ENCODE data around the gene THADA.
A peak's percentile ranks its signal among the peaks of the same experiment; 100 is the strongest.
"Not testable (repeated sequence)": the region's sequence is repeated elsewhere in the genome, so short reads cannot be mapped to it uniquely, and the experiment has no call there.

THADA gene

GRCh38 chr2:43388371-43388770 is 207.5 kb downstream of the THADA start:
- H3K9me3 ChIP-seq (ENCODE audit: control insufficient read depth, low read length) = no peaks in the 10 kb centered on the region
- no peaks in the 10 kb centered on the region for H3K36me3 ChIP-seq (ENCODE audit: control insufficient read depth, insufficient read depth, low read length, severe bottlenecking)
- peaks cover 34% of the 10 kb centered on the region for H3K4me1 ChIP-seq (ENCODE audit: control insufficient read depth, insufficient read depth, low read length)
- no peaks in the 10 kb centered on the region for H3K27me3 ChIP-seq (replicated peaks; ENCODE audit: control insufficient read depth, insufficient read depth, low read length)
- H3K9ac ChIP-seq (ENCODE audit: low read length) = no peak overlapping the region
- DNase-seq (ENCODE audit: low read depth) = no peak
- H3K4me3 ChIP-seq (ENCODE audit: low read length) = no peak overlapping the region

DNA sequence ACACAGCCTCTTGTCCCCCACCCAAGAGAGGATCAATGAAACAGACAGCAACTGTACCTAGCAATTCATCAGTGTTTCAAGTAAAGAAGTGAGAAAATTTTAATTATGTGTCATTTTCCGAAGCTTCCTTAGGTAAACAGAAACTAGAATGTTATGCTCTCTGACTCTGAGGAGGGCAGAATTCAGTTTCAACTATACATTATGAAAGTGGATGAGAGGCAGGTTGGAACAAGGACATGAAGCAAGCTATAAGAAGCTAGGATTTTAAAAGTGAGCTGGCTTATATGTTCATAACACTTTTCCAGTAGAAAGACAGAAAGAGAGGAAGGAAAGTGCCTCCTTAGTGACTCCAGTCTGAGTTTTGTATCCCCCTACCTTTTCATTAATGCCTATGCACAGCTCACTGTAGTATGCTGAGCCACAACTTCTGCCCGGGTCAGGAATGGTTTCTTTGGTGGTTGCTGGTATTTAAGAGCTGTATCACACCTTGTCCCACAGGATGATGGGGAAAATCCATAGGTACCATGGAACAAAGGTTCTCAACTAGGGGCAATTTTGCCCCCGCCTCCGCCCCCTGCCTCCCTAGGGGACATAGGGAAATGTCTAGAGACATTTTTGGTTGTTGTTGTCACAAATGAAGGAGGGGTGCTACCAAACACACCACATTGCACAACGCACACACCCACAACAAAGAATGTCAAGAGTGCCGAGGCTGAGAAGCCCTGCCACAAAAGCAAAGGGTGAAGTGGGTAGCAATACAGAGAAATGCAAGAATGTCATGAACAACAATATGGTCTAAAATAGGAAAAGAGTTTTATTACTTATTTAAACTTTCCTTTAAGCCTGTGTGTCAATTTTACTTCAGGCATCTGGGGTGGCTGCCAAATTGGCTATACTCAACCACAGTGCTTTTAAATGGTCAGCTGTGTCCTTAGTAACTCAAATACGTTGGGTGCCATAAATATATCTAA is 208.5 kb downstream of the THADA start:
- Histone ChIP-seq H3K9me3 (ENCODE audit: control insufficient read depth, low read length) (no peaks in the 10 kb centered on the region), H3K4me1 (ENCODE audit: control insufficient read depth, insufficient read depth, low read length) (peaks cover 27% of the 10 kb centered on the region), H3K27me3 (replicated peaks; ENCODE audit: control insufficient read depth, insufficient read depth, low read length) (no peaks in the 10 kb centered on the region), H3K4me3 (ENCODE audit: low read length) (no peak overlapping the region), H3K9ac (ENCODE audit: low read length) (no peak overlapping the region), H3K36me3 (ENCODE audit: control insufficient read depth, insufficient read depth, low read length, severe bottlenecking) (no peaks in the 10 kb centered on the region)
- DNase-seq (ENCODE audit: low read depth) = peak; percentile 37

GRCh38 chr2:43386679-43387078 is 209.2 kb downstream of the THADA start:
- H3K9ac ChIP-seq (ENCODE audit: low read length); H3K27me3 ChIP-seq (replicated peaks; ENCODE audit: control insufficient read depth, insufficient read depth, low read length): not testable (repeated sequence)

DNA sequence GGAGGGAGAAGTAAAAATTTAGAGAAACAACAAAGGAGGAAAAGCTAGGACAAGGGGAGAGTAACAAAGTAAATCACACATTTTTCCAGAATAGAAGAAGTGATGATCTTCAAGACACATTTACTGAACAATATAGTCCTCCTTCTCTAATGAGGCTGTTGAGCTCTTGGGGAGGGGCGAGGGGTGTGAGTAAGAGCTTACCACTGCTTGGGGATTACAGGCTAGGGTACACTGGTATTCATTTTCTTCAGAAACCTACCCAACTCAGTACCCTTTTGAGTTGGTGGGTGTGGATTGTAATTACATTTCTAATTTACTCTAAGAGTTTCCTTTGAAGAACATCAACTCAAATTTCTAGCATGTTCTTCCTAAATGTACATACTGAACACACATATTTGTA is 211.7 kb downstream of the THADA start:
- Histone ChIP-seq H3K9ac (ENCODE audit: low read length) (no peak overlapping the region), H3K4me1 (ENCODE audit: control insufficient read depth, insufficient read depth, low read length) (peaks cover 11% of the 10 kb centered on the region), H3K36me3 (ENCODE audit: control insufficient read depth, insufficient read depth, low read length, severe bottlenecking) (no peaks in the 10 kb centered on the region), H3K4me3 (ENCODE audit: low read length) (no peak overlapping the region), H3K9me3 (ENCODE audit: control insufficient read depth, low read length) (no peaks in the 10 kb centered on the region), H3K27me3 (replicated peaks; ENCODE audit: control insufficient read depth, insufficient read depth, low read length) (no peaks in the 10 kb centered on the region)
- DNase-seq (ENCODE audit: low read depth) = no peak

More at GRCh38 chr2:43386679-43387078, 209.2 kb downstream of the THADA start:
- peaks cover 20% of the 10 kb centered on the region for H3K4me1 ChIP-seq (ENCODE audit: control insufficient read depth, insufficient read depth, low read length)
- not testable (repeated sequence) for H3K4me3 ChIP-seq (ENCODE audit: low read length); H3K9me3 ChIP-seq (ENCODE audit: control insufficient read depth, low read length); H3K36me3 ChIP-seq (ENCODE audit: control insufficient read depth, insufficient read depth, low read length, severe bottlenecking); DNase-seq (ENCODE audit: low read depth)

GRCh38 chr2:43383533-43383932 is 212.3 kb downstream of the THADA start:
- Histone ChIP-seq H3K27me3 (replicated peaks; ENCODE audit: control insufficient read depth, insufficient read depth, low read length) (no peaks in the 10 kb centered on the region), H3K36me3 (ENCODE audit: control insufficient read depth, insufficient read depth, low read length, severe bottlenecking) (no peaks in the 10 kb centered on the region), H3K4me3 (ENCODE audit: low read length) (no peak overlapping the region), H3K9ac (ENCODE audit: low read length) (no peak overlapping the region), H3K9me3 (ENCODE audit: control insufficient read depth, low read length) (no peaks in the 10 kb centered on the region), H3K4me1 (ENCODE audit: control insufficient read depth, insufficient read depth, low read length) (peaks cover 11% of the 10 kb centered on the region)
- DNase-seq (ENCODE audit: low read depth) = no peak

DNA sequence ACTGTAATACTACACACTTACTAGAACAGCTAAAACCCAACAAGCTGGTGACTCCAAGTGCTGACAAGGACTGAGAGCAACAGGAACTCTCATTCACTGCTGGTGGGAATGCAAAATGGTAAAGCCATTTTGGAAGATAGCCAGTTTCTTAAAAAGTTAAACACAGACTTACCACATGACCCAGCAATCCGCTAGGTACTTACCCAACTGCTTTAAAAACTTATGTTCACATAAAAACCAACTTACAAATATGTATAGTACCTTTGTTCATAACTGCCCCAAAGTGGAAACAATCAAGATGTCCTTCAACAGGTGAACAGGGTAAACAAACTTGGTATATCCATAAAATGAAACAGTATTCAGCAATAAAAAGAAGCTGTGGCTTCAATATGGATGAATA is 216.3 kb downstream of the THADA start:
- Histone ChIP-seq H3K27me3 (replicated peaks; ENCODE audit: control insufficient read depth, insufficient read depth, low read length) (no peaks in the 10 kb centered on the region), H3K9me3 (ENCODE audit: control insufficient read depth, low read length) (no peaks in the 10 kb centered on the region), H3K4me3 (ENCODE audit: low read length) (no peak overlapping the region), H3K9ac (ENCODE audit: low read length) (no peak overlapping the region), H3K36me3 (ENCODE audit: control insufficient read depth, insufficient read depth, low read length, severe bottlenecking) (no peaks in the 10 kb centered on the region), H3K4me1 (ENCODE audit: control insufficient read depth, insufficient read depth, low read length) (peaks cover 6% of the 10 kb centered on the region)
- DNase-seq (ENCODE audit: low read depth) = no peak

- no peaks in the 10 kb centered on the region for H3K27me3 ChIP-seq (replicated peaks; ENCODE audit: control insufficient read depth, insufficient read depth, low read length)
- no peaks in the 10 kb centered on the region for H3K9me3 ChIP-seq (ENCODE audit: control insufficient read depth, low read length)
- H3K36me3 ChIP-seq (ENCODE audit: control insufficient read depth, insufficient read depth, low read length, severe bottlenecking) = no peaks in the 10 kb centered on the region
- no peak for DNase-seq (ENCODE audit: low read depth)
- H3K9ac ChIP-seq (ENCODE audit: low read length) = no peak overlapping the region
- H3K4me1 ChIP-seq (ENCODE audit: control insufficient read depth, insufficient read depth, low read length) = peaks cover 6% of the 10 kb centered on the region
- no peak overlapping the region for H3K4me3 ChIP-seq (ENCODE audit: low read length)
Measured at GRCh38 chr2:43377327-43377726, 218.5 kb downstream of the THADA start.

DNA sequence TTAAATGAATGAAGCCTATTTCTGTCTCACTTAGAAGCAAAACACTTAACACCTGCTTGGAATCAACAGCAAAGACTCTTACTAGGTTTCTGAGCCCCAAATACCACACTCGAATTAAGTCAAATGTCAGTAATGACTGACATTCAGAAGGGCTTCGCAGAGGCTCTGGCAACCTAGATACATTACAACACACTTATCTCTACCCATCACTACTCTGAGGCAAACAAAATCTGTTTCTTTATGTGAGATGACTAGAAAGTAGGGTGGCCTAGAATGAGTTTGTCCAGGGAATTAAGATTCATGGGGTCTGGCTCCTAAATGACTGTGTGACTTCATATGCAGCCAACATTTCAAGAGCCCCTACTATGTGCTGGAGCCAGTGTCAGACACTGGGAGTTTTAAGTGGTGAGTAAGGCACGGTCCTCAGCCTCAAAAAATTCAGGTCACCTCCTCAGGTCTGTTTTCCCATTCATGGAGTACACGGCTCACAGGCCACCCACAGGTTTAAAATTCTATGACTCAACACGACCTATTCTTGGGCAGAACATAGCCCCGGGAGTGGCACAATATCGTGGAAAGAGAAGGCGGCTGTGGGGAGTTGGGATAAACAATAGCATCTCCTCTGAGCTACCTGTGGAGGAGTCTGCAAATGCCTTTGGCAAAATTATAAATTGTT is 219.2 kb downstream of the THADA start:
- Histone ChIP-seq H3K4me1 (ENCODE audit: control insufficient read depth, insufficient read depth, low read length) (peaks cover 6% of the 10 kb centered on the region), H3K36me3 (ENCODE audit: control insufficient read depth, insufficient read depth, low read length, severe bottlenecking) (no peaks in the 10 kb centered on the region), H3K9me3 (ENCODE audit: control insufficient read depth, low read length) (no peaks in the 10 kb centered on the region), H3K9ac (ENCODE audit: low read length) (no peak overlapping the region), H3K4me3 (ENCODE audit: low read length) (no peak overlapping the region), H3K27me3 (replicated peaks; ENCODE audit: control insufficient read depth, insufficient read depth, low read length) (no peaks in the 10 kb centered on the region)
- no peak for DNase-seq (ENCODE audit: low read depth)

DNA sequence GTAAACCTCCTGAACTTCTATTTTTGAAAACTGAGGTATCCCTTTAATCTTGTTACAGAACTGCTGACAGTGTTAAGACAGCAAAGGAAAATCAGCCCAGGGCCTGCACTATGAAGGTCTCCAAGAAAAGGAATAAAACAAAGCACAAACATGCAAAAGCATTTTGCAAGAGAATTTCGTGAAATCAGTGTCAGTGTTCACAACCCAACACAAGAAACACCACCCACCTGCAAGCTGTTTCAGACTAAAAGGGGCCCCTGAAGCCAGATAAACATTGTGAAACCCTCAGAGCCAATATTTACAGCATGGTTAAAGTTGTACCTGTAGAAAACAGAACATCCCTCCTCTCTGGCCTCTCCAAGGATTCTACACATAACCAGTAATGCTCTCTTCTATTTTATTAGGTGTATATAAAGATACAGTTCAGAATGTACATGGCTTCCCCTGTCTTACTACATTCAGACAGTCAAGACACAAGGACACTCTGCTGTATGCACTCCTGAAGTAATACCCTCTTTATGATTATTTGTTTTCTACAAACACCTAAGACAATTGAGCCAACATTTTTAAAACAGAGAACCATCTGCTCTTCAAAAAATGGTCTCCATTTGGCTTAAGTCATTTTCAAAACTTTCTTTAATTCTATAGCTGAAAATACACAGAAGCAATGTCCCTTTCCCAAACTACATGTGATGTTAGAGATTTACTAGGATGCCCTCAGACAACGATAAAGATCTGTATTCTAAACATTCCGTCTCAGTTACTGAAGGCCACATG is 219.9 kb downstream of the THADA start:
- Histone ChIP-seq H3K4me1 (ENCODE audit: control insufficient read depth, insufficient read depth, low read length) (peaks cover 13% of the 10 kb centered on the region), H3K36me3 (ENCODE audit: control insufficient read depth, insufficient read depth, low read length, severe bottlenecking) (no peaks in the 10 kb centered on the region), H3K27me3 (replicated peaks; ENCODE audit: control insufficient read depth, insufficient read depth, low read length) (no peaks in the 10 kb centered on the region), H3K9ac (ENCODE audit: low read length) (no peak overlapping the region), H3K9me3 (ENCODE audit: control insufficient read depth, low read length) (no peaks in the 10 kb centered on the region), H3K4me3 (ENCODE audit: low read length) (no peak overlapping the region)
- DNase-seq (ENCODE audit: low read depth) = no peak

DNA sequence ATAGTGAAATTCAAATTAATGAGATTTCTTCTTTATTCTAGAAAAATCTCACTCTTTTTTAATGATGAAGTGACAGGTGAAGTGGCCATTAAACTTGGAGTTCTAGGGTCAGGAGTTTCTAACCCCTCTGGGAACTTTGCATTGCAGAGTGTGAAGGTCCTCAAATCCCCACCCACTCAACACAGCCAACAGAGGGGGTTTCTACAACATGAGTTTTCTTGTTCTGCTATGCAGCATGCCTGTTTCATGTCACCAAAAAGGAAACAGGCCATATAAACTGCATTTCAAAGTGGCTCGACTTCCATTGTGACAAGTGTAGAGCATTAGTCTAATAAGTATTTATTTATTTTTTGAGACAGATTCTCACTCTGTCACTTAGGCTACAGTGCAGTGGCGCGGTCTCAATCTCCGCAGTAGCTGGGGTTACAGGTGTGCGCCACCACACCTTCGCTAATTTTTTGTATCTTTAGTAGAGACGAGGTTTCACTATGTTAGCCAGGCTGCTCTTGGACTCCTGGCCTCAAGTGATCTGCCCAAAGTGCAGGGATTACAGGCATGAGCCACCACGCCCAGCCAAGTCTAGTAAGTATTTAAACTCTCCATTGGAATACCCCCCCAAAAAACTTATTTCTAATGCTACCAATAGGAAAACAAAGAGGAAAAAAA is 223.3 kb downstream of the THADA start:
- H3K4me3 ChIP-seq (ENCODE audit: low read length) = no peak overlapping the region
- no peaks in the 10 kb centered on the region for H3K27me3 ChIP-seq (replicated peaks; ENCODE audit: control insufficient read depth, insufficient read depth, low read length)
- no peak for DNase-seq (ENCODE audit: low read depth)
- H3K4me1 ChIP-seq (ENCODE audit: control insufficient read depth, insufficient read depth, low read length) = peaks cover 33% of the 10 kb centered on the region
- no peak overlapping the region for H3K9ac ChIP-seq (ENCODE audit: low read length)
- H3K36me3 ChIP-seq (ENCODE audit: control insufficient read depth, insufficient read depth, low read length, severe bottlenecking) = no peaks in the 10 kb centered on the region
- no peaks in the 10 kb centered on the region for H3K9me3 ChIP-seq (ENCODE audit: control insufficient read depth, low read length)
